Spinal cord (tissue), 10 donors: ENCODE measurements around the gene CADM1. TPM values are rescaled to one million over a fixed set of nuclear protein-coding genes. Genes with fewer than 3 reads are reported as not detected.

ENCODE experiments used
- DNase-seq, 6 donors: peaks; one replicate each; pipeline versions ENCODE4 v3.0.0 to v3.0.0-alpha.2; 2013 to 2015; ENCODE audit warnings: low spot score in 6 of 6, low read depth in 4 of 6
- H3K27ac ChIP-seq: one replicate; pipeline ENCODE4 v1.5.1; 2013; ENCODE audit warnings: low read depth, low read length, control low read depth
- H3K27me3 ChIP-seq: one replicate; pipeline ENCODE4 v1.6.1; 2013; ENCODE audit warnings: low read length; ENCODE audit not compliant: control insufficient read depth, insufficient read depth
- H3K36me3 ChIP-seq: one replicate; pipeline ENCODE4 v1.6.1; 2013; ENCODE audit warnings: low read length; ENCODE audit not compliant: control insufficient read depth, insufficient read depth
- H3K4me1 ChIP-seq: one replicate; pipeline ENCODE4 v1.6.1; 2013; ENCODE audit warnings: low read length; ENCODE audit not compliant: control insufficient read depth, insufficient read depth
- H3K4me3 ChIP-seq: one replicate; pipeline ENCODE4 v1.5.1; 2013; ENCODE audit warnings: low read depth, low read length, control low read depth
- H3K9me3 ChIP-seq: one replicate; pipeline ENCODE4 v1.6.1; 2013; ENCODE audit warnings: low read length; ENCODE audit not compliant: control insufficient read depth, insufficient read depth
- WGBS: methylation state at CpG from one replicate; pipeline ENCODE4 v1.1.5; 2013; ENCODE audit warnings: missing lambda C conversion rate; ENCODE audit not compliant: insufficient coverage; 5-methylcytosine and 5-hydroxymethylcytosine counted together
- polyA plus RNA-seq, 2 donors: library from polyadenylated mRNA; unstranded; fragments of 120-200 nt; gene quantifications; one replicate each; pipeline ENCODE4 v1.2.1, GENCODE V29; 2013; ENCODE audit not compliant: insufficient read length in 2 of 2
- total RNA-seq, 2 donors: library from RNA; depleted of rRNA in 1 of 2; stranded (reverse); fragments of 120-200 nt in 1 of 2; fragments of >200 nt in 1 of 2; gene quantifications; one replicate each; pipeline versions ENCODE4 v1.2.3 to v1.2.4, GENCODE V29; 2013 to 2014
- donor health status: healthy.

Gene CADM1
- total and polyA plus RNA-seq, 4 donors: 106 to 180 (median 132) TPM

DNA sequence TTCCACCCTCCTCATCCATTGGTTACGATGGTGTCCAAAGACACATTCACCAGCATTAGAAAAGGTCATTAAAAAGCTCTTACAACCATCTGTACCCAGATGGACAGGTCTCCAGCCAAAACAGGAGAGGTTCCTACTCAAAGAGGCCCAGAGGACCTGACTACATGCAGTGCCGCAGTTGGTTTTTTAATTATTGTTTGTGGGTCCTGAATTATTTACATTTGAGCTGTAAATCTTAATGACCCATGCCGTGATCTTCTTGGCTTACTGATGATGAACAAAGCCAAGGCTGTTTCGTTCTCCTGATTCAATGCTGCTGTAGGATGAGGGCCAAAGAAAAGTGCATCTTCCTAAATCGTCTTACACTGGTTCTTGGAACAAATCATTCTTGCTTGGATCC lies 83.7 kb downstream of the CADM1 start:
- Histone ChIP-seq H3K36me3 (no peaks in the 10 kb centered on the region), H3K27ac (no peak overlapping the region), H3K4me3 (no peak overlapping the region), H3K9me3 (no peaks in the 10 kb centered on the region), H3K27me3 (no peaks in the 10 kb centered on the region), H3K4me1 (peaks cover 4% of the 10 kb centered on the region)
- peak in 1 of 6 donors; percentile 70 for DNase-seq
- 26% methylated on average over 3 of the region's 5 CpGs for WGBS

DNA sequence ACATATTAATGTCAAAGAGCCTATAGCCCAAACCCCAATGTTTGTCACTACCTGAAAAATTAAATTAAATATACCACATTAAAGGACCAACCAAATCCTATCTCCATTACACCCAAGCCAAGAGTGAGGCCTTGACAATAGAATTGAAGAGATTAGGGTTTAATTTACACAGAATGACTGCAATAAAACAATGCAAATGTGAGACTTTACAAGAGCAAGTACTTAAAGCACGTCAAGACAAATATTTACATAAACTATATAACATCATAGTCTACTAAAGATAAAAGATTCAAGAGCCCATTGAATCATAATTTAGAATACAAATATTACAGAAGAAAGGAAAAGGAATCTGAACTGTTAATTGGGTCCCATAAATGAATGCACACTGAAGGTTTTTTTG lies 85.6 kb downstream of the CADM1 start:
- no peaks in the 10 kb centered on the region for H3K36me3 ChIP-seq
- H3K4me3 ChIP-seq: no peak overlapping the region
- H3K27me3 ChIP-seq: no peaks in the 10 kb centered on the region
- WGBS: no CpG with 5 or more reads among the region's 1 CpG
- DNase-seq: no peak
- H3K4me1 ChIP-seq: peaks cover 4% of the 10 kb centered on the region
- H3K27ac ChIP-seq: no peak overlapping the region
- no peaks in the 10 kb centered on the region for H3K9me3 ChIP-seq

DNA sequence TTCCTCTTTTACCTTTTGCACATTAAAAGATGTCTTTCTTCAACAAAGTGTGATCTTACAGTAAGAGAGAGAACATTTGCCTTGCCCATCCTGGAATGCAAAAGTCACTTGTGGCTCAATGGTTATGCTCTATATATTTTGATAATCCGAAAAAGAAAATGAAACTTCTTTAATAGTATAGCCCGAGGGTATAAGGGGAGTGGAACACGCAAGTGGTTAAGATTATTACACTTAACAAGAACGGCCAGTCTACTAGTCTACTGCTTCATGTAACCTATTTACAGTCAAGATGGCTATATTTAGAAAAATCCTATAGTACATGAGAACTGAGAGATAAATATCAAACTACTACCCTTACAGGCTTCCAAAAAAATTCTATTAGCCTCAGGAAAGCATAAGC lies 86.1 kb downstream of the CADM1 start:
- peaks cover 4% of the 10 kb centered on the region for H3K4me1 ChIP-seq
- H3K4me3 ChIP-seq: no peak overlapping the region
- H3K27ac ChIP-seq: no peak overlapping the region
- DNase-seq: no peak
- WGBS: no CpG with 5 or more reads among the region's 4 CpGs
- no peaks in the 10 kb centered on the region for H3K9me3 ChIP-seq
- no peaks in the 10 kb centered on the region for H3K27me3 ChIP-seq
- H3K36me3 ChIP-seq: no peaks in the 10 kb centered on the region

DNA sequence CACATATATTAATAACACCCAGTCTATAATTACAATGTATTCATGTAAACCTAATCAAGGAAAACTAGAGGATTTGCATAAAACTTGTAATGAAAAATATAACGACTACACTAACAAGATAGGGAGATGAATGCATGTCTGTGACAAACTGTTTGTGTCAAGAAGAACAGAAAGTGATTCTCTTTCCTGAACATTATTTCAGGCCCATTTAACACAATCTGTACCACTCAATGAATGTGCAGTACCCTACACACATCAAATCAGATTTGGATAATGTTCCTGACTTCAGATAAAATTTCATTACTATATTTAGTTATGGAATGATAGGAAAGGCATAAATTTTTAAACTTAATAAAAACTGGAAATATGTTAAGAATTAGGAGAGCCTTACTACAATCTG lies 93.1 kb downstream of the CADM1 start:
- Histone ChIP-seq H3K4me3 (no peak overlapping the region), H3K27ac (no peak overlapping the region), H3K36me3 (no peaks in the 10 kb centered on the region), H3K4me1 (peaks cover 5% of the 10 kb centered on the region), H3K27me3 (no peaks in the 10 kb centered on the region), H3K9me3 (no peaks in the 10 kb centered on the region)
- no CpG with 5 or more reads among the region's 1 CpG for WGBS
- DNase-seq: peak in 1 of 6 donors; percentile 49

DNA sequence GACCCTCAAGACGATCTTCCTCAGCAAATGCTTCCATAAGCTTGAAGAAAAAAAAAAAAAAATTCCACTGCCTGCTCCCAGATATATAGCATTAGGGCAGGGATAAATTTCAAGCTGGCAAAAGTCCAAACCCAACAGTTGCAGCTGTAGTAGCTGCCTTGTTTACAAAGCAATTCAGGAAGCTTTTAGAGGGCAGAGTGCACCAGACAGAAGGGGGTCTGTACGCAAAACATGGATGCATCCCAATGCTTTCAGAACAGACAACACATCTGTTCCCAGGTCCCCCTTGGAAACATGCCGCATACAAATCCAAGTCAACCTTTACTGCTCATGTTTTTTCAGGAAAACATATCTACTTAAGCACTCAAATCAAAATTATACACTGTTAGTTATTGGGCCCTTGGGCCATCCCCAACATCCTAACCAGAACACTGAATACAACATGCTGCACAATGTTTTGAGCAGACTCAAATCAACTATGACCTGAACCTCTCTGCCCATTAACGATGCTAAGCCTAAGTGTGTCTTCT lies 94.5 kb downstream of the CADM1 start:
- Histone ChIP-seq H3K4me1 (peaks cover 5% of the 10 kb centered on the region), H3K4me3 (no peak overlapping the region), H3K9me3 (no peaks in the 10 kb centered on the region), H3K36me3 (no peaks in the 10 kb centered on the region), H3K27me3 (no peaks in the 10 kb centered on the region), H3K27ac (peak overlapping the region; percentile 74)
- DNase-seq: peak in 4 of 6 donors; percentile 62 to 89 (median 78)
- WGBS: 27% methylated on average over 3 of the region's 4 CpGs

DNA sequence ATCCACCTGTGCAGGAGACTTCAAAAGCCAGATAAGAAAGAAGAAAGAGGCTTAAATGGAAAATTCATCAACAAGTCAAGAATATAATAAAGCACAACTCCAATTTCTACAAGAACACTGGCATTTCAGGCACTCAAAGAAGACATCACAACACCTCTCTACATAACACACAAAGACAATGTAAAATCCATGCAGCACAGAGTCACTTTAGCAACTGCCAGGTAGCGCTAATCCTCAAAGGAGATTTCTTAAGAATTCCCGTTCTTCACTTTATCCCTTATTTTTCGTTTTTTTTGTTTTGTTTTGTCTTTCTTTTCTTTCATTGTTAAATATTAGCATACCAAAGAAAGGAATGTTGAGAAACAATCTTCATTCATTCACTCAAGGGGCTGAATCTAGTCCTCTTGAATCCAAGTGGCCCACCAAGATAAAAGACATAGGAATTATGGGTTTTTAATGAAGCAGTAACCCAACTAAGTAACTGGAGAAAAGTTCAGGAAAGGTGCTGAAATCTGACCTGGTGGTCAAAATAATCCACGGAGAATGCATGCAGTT lies 95.0 kb downstream of the CADM1 start:
- Histone ChIP-seq H3K9me3 (no peaks in the 10 kb centered on the region), H3K27ac (peak overlapping the region; percentile 74), H3K4me1 (peaks cover 5% of the 10 kb centered on the region), H3K36me3 (no peaks in the 10 kb centered on the region), H3K27me3 (no peaks in the 10 kb centered on the region), H3K4me3 (no peak overlapping the region)
- no peak for DNase-seq
- WGBS: no CpG with 5 or more reads among the region's 4 CpGs

DNA sequence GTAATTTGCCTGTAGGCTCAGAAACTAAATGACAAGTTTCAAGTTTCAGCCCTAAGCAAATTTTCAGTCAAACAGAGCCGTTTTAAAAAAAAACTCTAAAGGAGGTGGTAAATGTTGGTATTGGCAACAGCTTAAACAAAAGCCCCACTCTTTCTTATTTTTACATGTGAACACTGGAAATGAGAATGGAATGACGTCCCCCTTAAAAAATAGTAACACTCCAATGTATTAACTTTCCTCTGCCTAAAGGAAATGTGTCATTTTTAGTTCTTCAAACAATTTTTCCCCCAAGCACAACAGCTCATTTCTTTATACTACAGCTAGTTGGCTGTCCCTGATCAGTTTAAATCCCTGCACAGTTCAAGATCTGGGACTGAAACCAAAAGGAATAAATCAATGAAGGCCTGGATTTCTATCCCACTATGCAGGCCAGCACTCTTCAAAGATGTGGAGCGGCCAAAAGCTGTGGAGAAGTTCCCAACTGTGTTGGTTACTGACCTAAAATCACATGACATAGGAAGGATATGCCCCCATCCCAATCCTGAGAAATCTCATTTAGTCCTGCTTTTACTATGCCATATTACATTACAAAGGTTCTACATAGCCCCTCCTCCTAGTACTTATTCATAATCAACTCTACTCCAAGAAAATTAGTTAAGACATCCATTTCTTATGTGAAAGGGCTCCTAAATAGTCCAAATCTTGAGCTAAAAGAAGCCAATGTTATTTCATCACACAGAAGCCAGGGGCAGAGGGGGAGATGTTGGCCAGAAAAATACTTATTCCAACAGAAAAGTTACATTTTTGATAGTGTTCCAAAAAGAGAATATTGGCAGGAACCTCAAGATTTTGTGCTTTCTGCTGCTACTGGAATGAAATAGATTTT lies 95.9 kb downstream of the CADM1 start:
- Histone ChIP-seq H3K4me3 (no peak overlapping the region), H3K9me3 (no peaks in the 10 kb centered on the region), H3K4me1 (peaks cover 5% of the 10 kb centered on the region), H3K27me3 (no peaks in the 10 kb centered on the region), H3K36me3 (no peaks in the 10 kb centered on the region), H3K27ac (peak overlapping the region; percentile 74)
- peak; percentile 67 to 95 (median 78) for DNase-seq
- WGBS: no CpG with 5 or more reads among the region's 3 CpGs

DNA sequence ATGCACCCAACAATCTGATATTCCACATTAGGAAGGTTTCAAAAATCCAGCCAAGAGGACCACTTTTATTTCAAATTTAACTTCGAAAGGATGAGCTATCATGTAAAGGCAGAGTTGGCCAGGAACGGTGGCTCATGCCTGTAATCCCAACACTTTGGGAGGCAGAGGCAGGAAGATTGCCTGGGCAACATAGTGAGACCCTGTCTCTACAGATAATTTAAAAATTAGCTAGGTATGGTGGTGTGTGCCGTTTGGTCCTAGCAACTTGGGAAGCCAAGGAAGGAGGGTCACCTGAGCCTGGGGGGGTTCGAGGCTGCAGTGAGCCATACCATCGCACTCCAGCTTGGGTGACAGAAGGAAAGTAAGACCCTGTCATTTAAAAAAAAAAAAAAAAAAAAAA lies 96.7 kb downstream of the CADM1 start:
- H3K36me3 ChIP-seq: no peaks in the 10 kb centered on the region
- no peaks in the 10 kb centered on the region for H3K27me3 ChIP-seq
- H3K27ac ChIP-seq: peak overlapping the region; percentile 74
- no peaks in the 10 kb centered on the region for H3K9me3 ChIP-seq
- H3K4me1 ChIP-seq: peaks cover 5% of the 10 kb centered on the region
- no peak overlapping the region for H3K4me3 ChIP-seq
- WGBS: 67% methylated on average over 2 of the region's 5 CpGs
- DNase-seq: no peak

DNA sequence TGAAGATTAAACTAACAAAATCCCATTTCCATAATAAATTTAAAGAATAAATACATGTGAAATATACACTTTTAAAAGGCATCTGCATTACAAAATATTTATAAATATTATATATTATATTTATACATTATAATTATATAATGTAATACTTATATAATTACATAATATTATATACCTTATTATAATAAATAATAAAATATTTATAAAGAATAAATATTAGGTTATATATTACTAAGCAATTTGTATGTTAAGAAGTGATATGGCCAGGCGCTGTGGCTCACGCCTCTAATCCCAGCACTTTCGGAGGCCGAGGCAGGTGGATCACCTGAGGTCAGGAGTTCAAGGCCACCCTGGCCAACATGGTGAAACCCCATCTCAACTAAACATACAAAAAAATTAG lies 97.8 kb downstream of the CADM1 start:
- H3K9me3 ChIP-seq: no peaks in the 10 kb centered on the region
- no peaks in the 10 kb centered on the region for H3K36me3 ChIP-seq
- no peak overlapping the region for H3K4me3 ChIP-seq
- no CpG with 5 or more reads among the region's 4 CpGs for WGBS
- H3K27me3 ChIP-seq: no peaks in the 10 kb centered on the region
- H3K27ac ChIP-seq: no peak overlapping the region
- peaks cover 5% of the 10 kb centered on the region for H3K4me1 ChIP-seq
- no peak for DNase-seq
